ENCODE measurements around the gene ACSS1.

Gene ACSS1

DNA sequence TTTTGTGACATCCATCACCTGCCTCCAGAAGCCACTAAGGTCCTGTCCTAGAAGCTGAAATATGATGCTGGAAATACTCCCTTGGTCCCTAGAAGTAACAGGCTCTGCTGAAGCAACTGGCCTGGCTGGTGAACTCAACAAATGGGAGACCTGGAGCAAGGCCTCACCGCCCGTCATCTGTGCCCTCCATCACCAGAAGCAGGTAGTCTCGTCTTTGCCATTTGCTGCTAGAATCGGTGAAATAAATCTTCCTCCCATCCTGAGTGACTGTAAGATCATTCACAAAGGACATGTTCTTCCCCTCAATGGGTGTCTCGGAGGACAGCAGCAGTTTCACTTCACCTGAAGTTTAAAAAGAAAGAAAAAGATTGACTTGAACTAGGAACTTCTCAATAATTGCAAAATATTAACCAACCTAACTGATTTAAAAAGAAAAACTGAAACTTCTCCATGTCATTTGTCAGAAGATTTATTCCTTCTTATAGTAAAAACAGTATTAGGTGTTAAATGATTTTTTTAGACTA, 87.8 kb downstream of the ACSS1 start:
- TF ChIP-seq, protein P1, sequence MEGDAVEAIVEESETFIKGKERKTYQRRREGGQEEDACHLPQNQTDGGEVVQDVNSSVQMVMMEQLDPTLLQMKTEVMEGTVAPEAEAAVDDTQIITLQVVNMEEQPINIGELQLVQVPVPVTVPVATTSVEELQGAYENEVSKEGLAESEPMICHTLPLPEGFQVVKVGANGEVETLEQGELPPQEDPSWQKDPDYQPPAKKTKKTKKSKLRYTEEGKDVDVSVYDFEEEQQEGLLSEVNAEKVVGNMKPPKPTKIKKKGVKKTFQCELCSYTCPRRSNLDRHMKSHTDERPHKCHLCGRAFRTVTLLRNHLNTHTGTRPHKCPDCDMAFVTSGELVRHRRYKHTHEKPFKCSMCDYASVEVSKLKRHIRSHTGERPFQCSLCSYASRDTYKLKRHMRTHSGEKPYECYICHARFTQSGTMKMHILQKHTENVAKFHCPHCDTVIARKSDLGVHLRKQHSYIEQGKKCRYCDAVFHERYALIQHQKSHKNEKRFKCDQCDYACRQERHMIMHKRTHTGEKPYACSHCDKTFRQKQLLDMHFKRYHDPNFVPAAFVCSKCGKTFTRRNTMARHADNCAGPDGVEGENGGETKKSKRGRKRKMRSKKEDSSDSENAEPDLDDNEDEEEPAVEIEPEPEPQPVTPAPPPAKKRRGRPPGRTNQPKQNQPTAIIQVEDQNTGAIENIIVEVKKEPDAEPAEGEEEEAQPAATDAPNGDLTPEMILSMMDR (IDR thresholded peaks at IDR 0.05), result no peak
- H3K4me2 ChIP-seq (ENCODE audit: low read length), result no peak overlapping the region
- no peak overlapping the region for H2AFZ ChIP-seq
- no peaks in the 10 kb centered on the region for H3K9me3 ChIP-seq (ENCODE audit: control insufficient read depth, low read length)
- peaks cover 5% of the 10 kb centered on the region for H3K79me2 ChIP-seq
- no peak overlapping the region for H3K27ac ChIP-seq
- H3K27me3 ChIP-seq (ENCODE audit: control insufficient read depth, insufficient read depth, low read length), result no peaks in the 10 kb centered on the region
- no peak overlapping the region for H3K9ac ChIP-seq
- no peaks in the 10 kb centered on the region for H3K36me3 ChIP-seq (ENCODE audit: control insufficient read depth, insufficient read depth, low read length)
- no peak overlapping the region for H3K4me3 ChIP-seq (ENCODE audit: low read depth, low read length)
- H3K4me1 ChIP-seq, result no peaks in the 10 kb centered on the region

DNA sequence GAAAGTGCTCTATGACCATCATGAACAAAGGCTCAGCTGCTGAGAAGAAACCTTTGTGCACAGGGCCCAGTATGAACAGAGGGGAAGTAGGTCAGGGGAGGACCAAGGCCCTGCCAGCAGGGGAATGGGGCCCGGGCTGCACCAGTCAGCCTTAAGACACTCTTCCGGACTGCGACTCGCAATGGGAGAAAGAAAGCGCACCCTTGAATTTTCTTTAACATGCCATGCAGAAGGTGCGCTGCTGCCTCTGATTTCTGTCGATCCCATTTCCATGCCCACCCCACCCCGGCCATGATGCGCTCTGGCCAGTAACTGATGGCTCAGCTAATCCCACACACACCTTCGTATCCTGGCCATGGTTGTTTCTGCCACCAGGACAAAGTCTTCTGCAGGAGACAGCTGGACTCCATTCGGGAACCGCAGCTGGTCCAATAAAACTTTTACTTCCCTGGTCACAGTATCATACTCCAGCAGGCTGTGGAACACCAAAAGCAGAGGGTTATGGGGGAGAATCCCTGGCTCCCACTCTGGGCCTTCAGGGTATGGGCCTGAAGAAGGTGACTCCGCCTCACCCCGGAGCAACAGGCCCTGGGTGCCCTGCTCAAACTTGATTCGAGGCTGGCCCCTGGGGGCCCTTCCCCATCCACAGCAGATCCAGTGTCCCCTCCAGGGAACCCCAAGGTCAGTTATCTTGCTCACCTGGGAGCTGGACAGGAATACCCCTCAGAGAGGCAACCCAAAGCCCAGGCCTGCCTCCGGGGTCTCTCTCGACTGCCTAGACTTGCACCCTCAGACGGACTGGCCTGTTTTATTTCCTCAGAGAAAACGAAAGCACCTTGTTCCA, 88.5 kb downstream of the ACSS1 start:
- TF ChIP-seq, protein P1 (IDR thresholded peaks at IDR 0.05), result no peak
- Histone ChIP-seq H3K27me3 (ENCODE audit: control insufficient read depth, insufficient read depth, low read length) (no peaks in the 10 kb centered on the region), H3K36me3 (ENCODE audit: control insufficient read depth, insufficient read depth, low read length) (no peaks in the 10 kb centered on the region), H3K4me3 (ENCODE audit: low read depth, low read length) (no peak overlapping the region), H3K9ac (no peak overlapping the region), H3K79me2 (peaks cover 5% of the 10 kb centered on the region), H3K4me2 (ENCODE audit: low read length) (no peak overlapping the region), H3K9me3 (ENCODE audit: control insufficient read depth, low read length) (no peaks in the 10 kb centered on the region), H2AFZ (no peak overlapping the region), H3K4me1 (no peaks in the 10 kb centered on the region), H3K27ac (no peak overlapping the region)

DNA sequence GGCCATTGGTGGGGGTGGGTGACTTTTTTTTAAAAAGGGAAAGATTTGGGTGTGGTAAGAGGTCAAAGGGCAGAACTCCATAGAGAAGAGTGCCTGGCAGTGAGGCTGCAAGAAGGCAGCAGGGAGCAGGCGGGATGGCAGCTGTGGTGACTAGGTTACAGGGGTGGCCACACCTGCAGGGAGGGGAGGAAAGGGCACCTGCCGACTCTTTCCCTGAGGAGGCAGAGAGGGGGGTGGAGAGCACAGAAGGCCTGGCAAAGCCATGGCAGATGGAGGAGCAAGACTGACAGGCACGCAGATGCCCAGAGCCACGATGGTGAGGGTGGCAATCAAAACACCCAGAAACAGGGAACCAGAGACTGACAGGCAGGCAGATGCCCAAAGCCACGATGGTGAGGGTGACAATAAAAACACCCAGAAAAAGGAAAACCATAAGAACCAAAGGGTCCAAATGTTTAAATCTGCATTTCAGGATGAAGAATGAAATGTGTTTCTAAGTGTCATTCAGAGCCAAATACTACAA, 89.6 kb downstream of the ACSS1 start:
- Histone ChIP-seq H3K4me3 (ENCODE audit: low read depth, low read length) (no peak overlapping the region), H3K79me2 (peaks cover 5% of the 10 kb centered on the region), H2AFZ (no peak overlapping the region), H3K4me2 (ENCODE audit: low read length) (no peak overlapping the region), H3K9me3 (ENCODE audit: control insufficient read depth, low read length) (no peaks in the 10 kb centered on the region), H3K9ac (no peak overlapping the region), H3K27ac (no peak overlapping the region), H3K4me1 (no peaks in the 10 kb centered on the region), H3K27me3 (ENCODE audit: control insufficient read depth, insufficient read depth, low read length) (no peaks in the 10 kb centered on the region), H3K36me3 (ENCODE audit: control insufficient read depth, insufficient read depth, low read length) (no peaks in the 10 kb centered on the region)
- TF ChIP-seq, protein P1 (IDR thresholded peaks at IDR 0.05), result no peak

DNA sequence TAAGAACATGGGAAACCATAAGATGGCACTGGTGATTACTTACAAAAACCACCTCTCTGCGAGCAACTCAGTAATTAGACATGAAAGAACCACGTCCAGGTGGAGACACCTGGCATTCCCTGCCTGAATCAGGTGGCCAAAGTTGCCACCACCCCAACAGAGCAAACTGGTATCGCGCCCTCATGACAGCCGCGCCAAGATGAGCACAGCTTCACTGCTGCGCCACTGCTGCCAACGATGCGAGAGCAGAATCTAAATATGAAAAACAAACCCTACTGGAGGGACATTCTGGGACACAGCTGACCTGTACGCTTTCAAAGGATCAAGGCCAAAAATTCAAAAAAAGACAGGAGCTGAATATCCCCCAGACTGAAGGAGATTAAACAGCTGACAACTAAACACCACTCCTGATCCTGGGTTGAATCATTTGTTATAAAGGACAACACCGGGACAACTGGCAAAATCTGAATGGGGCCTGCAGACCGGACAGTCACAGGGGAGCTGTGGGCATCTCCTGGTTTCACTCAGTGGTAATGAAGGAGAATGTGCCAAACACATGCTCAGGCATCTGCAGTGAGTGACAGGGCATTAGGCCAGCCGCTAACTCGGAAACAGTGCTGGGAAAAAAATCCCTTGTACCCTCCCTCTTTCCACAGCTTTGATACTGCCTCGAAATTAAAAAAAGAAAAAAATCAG, 91.5 kb downstream of the ACSS1 start:
- no peak overlapping the region for H3K9ac ChIP-seq
- H3K27ac ChIP-seq, result no peak overlapping the region
- no peaks in the 10 kb centered on the region for H3K9me3 ChIP-seq (ENCODE audit: control insufficient read depth, low read length)
- no peaks in the 10 kb centered on the region for H3K4me1 ChIP-seq
- H3K4me3 ChIP-seq (ENCODE audit: low read depth, low read length), result no peak overlapping the region
- H2AFZ ChIP-seq, result no peak overlapping the region
- no peaks in the 10 kb centered on the region for H3K27me3 ChIP-seq (ENCODE audit: control insufficient read depth, insufficient read depth, low read length)
- TF ChIP-seq, protein P1 (IDR thresholded peaks at IDR 0.05), result no peak
- H3K79me2 ChIP-seq, result peaks cover 5% of the 10 kb centered on the region
- no peaks in the 10 kb centered on the region for H3K36me3 ChIP-seq (ENCODE audit: control insufficient read depth, insufficient read depth, low read length)
- no peak overlapping the region for H3K4me2 ChIP-seq (ENCODE audit: low read length)
